Measurements from ENCODE around the gene IGF1R. TPM values are rescaled to one million over a fixed set of nuclear protein-coding genes. Genes with fewer than 3 reads are reported as not detected.

The IGF1R gene
- total RNA-seq, 1 experiment from 2014 or later, result 16.3 TPM

- DNase-seq (ENCODE audit: low read depth, low spot score), result no peak
- Histone ChIP-seq H3K27ac (ENCODE audit: low read depth, low read length) (no peak overlapping the region), H4K20me1 (ENCODE audit: insufficient read depth) (no peaks in the 10 kb centered on the region), H3K9ac (ENCODE audit: low read length) (no peak overlapping the region), H3K27me3 (ENCODE audit: insufficient read depth, low read length) (no peaks in the 10 kb centered on the region), H2AFZ (ENCODE audit: low read depth, low read length, poor library complexity, severe bottlenecking) (no peak overlapping the region), H3K9me2 (ENCODE audit: insufficient read depth) (no peaks in the 10 kb centered on the region), H3K9me3 (ENCODE audit: control insufficient read depth in 1 of 2, insufficient read depth in 1 of 2, low read depth in 1 of 2, low read length in 2 of 2) (peaks cover 0 to 4% of the 10 kb centered on the region in 2 experiments; a peak in 1 of 4 replicates), H3K4me3 (replicated peaks in 1 of 2; ENCODE audit: low read depth in 1 of 2, low read length in 2 of 2) (no peak overlapping the region), H3K4me2 (ENCODE audit: low read length) (no peak overlapping the region), H3K36me3 (ENCODE audit: control insufficient read depth in 1 of 2, insufficient read depth in 2 of 2, low read length in 2 of 2) (no peaks in the 10 kb centered on the region), H3K79me2 (ENCODE audit: insufficient read depth, low read length) (no peaks in the 10 kb centered on the region), H3K4me1 (ENCODE audit: control insufficient read depth in 1 of 2, insufficient read depth in 2 of 2, low read length in 2 of 2) (no peaks in the 10 kb centered on the region)
- intact Hi-C loops (cut with micrococcal nuclease), result no loop called here
- ChIA-PET CTCF (no interaction called here), RAD21 (ENCODE audit: low non-redundant PET in 1 of 2, low total read pairs in 2 of 2, uncharacterized antibody in 2 of 2, unreplicated experiment in 2 of 2) (no interaction called here), POLR2A (no interaction called here)
- BruUV-seq (replicated peaks), result no TSS peak
- ATAC-seq, result no peak
- TF ChIP-seq EZH2 (IDR thresholded peaks at IDR 0.05), result no peak
- no peak for TF ChIP-seq EZH2phosphoT487 (IDR thresholded peaks at IDR 0.05; ENCODE audit: borderline replicate concordance)
- no peak for TF ChIP-seq CEBPB (IDR thresholded peaks at IDR 0.05; ENCODE audit: low read depth)
- no peak for TF ChIP-seq ZBTB33 (IDR thresholded peaks at IDR 0.05; ENCODE audit: extremely low read depth, insufficient replicate concordance, low read length)
- TF ChIP-seq CTCF (IDR thresholded peaks at IDR 0.05 in 2 of 3, conservative IDR thresholded peaks at IDR 0.05 in 1 of 3; ENCODE audit: borderline replicate concordance in 1 of 3, insufficient read depth in 1 of 3, low read depth in 2 of 3, low read length in 2 of 3), result no peak
- no peak for TF ChIP-seq RAD21 (IDR thresholded peaks at IDR 0.05; ENCODE audit: low read depth)
- no peak for TF ChIP-seq EGR1 (IDR thresholded peaks at IDR 0.05; ENCODE audit: low read depth)
- no peak for TF ChIP-seq POLR2A (IDR thresholded peaks at IDR 0.05; ENCODE audit: borderline replicate concordance, extremely low read depth, insufficient read depth, insufficient read length)
- no peak for TF ChIP-seq SP1 (IDR thresholded peaks at IDR 0.05; ENCODE audit: low read depth)
- no peak for TF ChIP-seq CBX3 (IDR thresholded peaks at IDR 0.05; ENCODE audit: low read depth)
- TF ChIP-seq TCF7L2 (IDR thresholded peaks at IDR 0.05; ENCODE audit: borderline replicate concordance, extremely low read depth, insufficient read depth, insufficient read length), result no peak
- TF ChIP-seq ELF1 (IDR thresholded peaks at IDR 0.05; ENCODE audit: borderline replicate concordance, low read depth), result no peak
These were observed 59.8 kb downstream of the IGF1R start for GRCh38 chr15:98708037-98708590.
